Fibroblast of lung (primary cell): ENCODE data around the gene STRBP. TPM values are rescaled to one million over a fixed set of nuclear protein-coding genes. Genes with fewer than 3 reads are reported as not detected.
A peak's percentile ranks its signal among the peaks of the same experiment; 100 is the strongest.

Experiments
- DNase-seq, 2 donors: peaks; one replicate each; pipeline versions ENCODE4 v3.0.0 to v3.0.0-alpha.2; 2010; ENCODE audit warnings: low read depth in 2 of 2
- H2AFZ ChIP-seq: 2 replicates; pipeline ENCODE4 v1.5.1; 2012; ENCODE audit warnings: low read length, control low read depth, inconsistent platforms
- H3K27ac ChIP-seq: 2 replicates; pipeline ENCODE4 v1.5.1; 2011; ENCODE audit warnings: low read length, control low read depth; ENCODE audit not compliant: insufficient read depth
- H3K27me3 ChIP-seq: 2 replicates; pipeline ENCODE4 v1.5.1; 2011; ENCODE audit warnings: mild to moderate bottlenecking, low read length; ENCODE audit not compliant: control insufficient read depth, insufficient read depth
- H3K36me3 ChIP-seq: 2 replicates; pipeline ENCODE4 v1.5.1; 2011; ENCODE audit warnings: low read length; ENCODE audit not compliant: control insufficient read depth, insufficient read depth
- H3K4me1 ChIP-seq: 2 replicates; pipeline ENCODE4 v1.5.1; 2011; ENCODE audit warnings: low read length; ENCODE audit not compliant: control insufficient read depth, insufficient read depth; ENCODE audit errors: extremely low read depth
- H3K4me2 ChIP-seq: 2 replicates; pipeline ENCODE4 v1.5.1; 2011; ENCODE audit warnings: low read length, control low read depth; ENCODE audit not compliant: insufficient read depth; ENCODE audit errors: extremely low read depth
- H3K4me3 ChIP-seq, 4 experiments: fragments of 200-600 bp in 1 of 4; sonication (generic) in 1 of 4; replicated peaks in 1 of 4; 2 replicates each; pipeline ENCODE4 v1.5.1; 2011 to 2016; ENCODE audit warnings: low read length in 4 of 4, low read depth in 3 of 4, mild to moderate bottlenecking in 3 of 4, control low read depth in 2 of 4, inconsistent platforms in 1 of 4, mixed read lengths in 1 of 4; ENCODE audit not compliant: insufficient read depth in 1 of 4; ENCODE audit errors: control extremely low read depth in 1 of 4
- H3K79me2 ChIP-seq: 2 replicates; pipeline ENCODE4 v1.5.1; 2012; ENCODE audit warnings: mild to moderate bottlenecking, low read length, inconsistent platforms; ENCODE audit not compliant: control insufficient read depth, insufficient read depth
- H3K9ac ChIP-seq: 2 replicates; pipeline ENCODE4 v1.5.1; 2011; ENCODE audit warnings: mild to moderate bottlenecking, low read length, control low read depth; ENCODE audit not compliant: insufficient read depth
- H3K9me3 ChIP-seq: 2 replicates; pipeline ENCODE4 v1.5.1; 2012; ENCODE audit warnings: low read depth, low read length; ENCODE audit not compliant: control insufficient read depth, insufficient read depth
- H4K20me1 ChIP-seq: 2 replicates; pipeline ENCODE4 v1.5.1; 2011; ENCODE audit warnings: low read length; ENCODE audit not compliant: control insufficient read depth, insufficient read depth; ENCODE audit errors: extremely low read depth
- EZH2 ChIP-seq: IDR thresholded peaks from 2 replicates; pipeline ENCODE4 v1.5.1; 2012; ENCODE audit warnings: low read length, control low read depth, mild to moderate bottlenecking; ENCODE audit errors: missing control alignments
- polyA plus RNA-seq, 2 donors: library from polyadenylated mRNA; depleted of rRNA in 1 of 2; stranded (reverse) in 1 of 2; unstranded in 1 of 2; fragments of >200 nt; gene quantifications; 2 replicates each; pipeline ENCODE4 v1.2.1, GENCODE V29; 2011 to 2012; ENCODE audit warnings: missing spikeins in 1 of 2
- total RNA-seq: library from RNA; depleted of rRNA; stranded (reverse); fragments of >200 nt; gene quantifications from 2 replicates; pipeline ENCODE4 v1.2.1, GENCODE V29; 2014
- TF ChIP-seq, protein P1 (sequence below), 2 donors: IDR thresholded peaks in 1 of 2; conservative IDR thresholded peaks in 1 of 2; 1 replicate in 1 of 2; 2 replicates in 1 of 2; pipeline ENCODE4 v1.5.1; 2011 to 2012; ENCODE audit warnings: low read length in 2 of 2, control low read depth in 1 of 2, inconsistent platforms in 1 of 2, low read depth in 1 of 2, mild to moderate bottlenecking in 1 of 2

Gene STRBP
- total and polyA plus RNA-seq, 2 donors (not counting 1 experiment from before 2014, with no cell fraction given) = 3.3 to 5.9 TPM

DNA sequence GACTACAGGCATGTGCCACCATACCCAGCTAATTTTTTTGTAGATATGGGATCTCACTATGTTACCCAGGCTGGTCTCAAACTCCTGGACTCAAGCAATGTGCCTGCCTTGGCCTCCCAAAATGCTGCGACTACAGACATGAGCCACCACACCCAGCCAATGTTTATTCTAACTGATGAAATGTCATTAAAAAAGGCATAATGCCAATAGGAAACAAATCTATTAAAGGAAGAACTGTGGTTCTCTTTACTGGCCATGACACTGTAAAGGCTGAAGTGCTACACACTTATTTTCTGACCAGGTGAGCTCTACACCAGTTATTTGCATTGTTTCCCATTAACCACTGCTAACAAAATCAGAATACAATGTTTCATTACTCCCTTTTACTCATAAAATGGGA lies 106.0 kb downstream of the STRBP start:
- TF ChIP-seq EZH2 = no peak
- TF ChIP-seq, protein P1, sequence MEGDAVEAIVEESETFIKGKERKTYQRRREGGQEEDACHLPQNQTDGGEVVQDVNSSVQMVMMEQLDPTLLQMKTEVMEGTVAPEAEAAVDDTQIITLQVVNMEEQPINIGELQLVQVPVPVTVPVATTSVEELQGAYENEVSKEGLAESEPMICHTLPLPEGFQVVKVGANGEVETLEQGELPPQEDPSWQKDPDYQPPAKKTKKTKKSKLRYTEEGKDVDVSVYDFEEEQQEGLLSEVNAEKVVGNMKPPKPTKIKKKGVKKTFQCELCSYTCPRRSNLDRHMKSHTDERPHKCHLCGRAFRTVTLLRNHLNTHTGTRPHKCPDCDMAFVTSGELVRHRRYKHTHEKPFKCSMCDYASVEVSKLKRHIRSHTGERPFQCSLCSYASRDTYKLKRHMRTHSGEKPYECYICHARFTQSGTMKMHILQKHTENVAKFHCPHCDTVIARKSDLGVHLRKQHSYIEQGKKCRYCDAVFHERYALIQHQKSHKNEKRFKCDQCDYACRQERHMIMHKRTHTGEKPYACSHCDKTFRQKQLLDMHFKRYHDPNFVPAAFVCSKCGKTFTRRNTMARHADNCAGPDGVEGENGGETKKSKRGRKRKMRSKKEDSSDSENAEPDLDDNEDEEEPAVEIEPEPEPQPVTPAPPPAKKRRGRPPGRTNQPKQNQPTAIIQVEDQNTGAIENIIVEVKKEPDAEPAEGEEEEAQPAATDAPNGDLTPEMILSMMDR (conservative IDR thresholded peaks at IDR 0.05 in 1 of 2, IDR thresholded peaks at IDR 0.05 in 1 of 2; ENCODE audit: low read depth in 1 of 2, low read length in 2 of 2) = no peak
- no peak overlapping the region for H2AFZ ChIP-seq
- no peaks in the 10 kb centered on the region for H4K20me1 ChIP-seq
- H3K27ac ChIP-seq = no peak overlapping the region
- H3K36me3 ChIP-seq = no peaks in the 10 kb centered on the region
- H3K79me2 ChIP-seq = no peaks in the 10 kb centered on the region
- no peak for DNase-seq
- no peaks in the 10 kb centered on the region for H3K9me3 ChIP-seq
- H3K4me2 ChIP-seq = no peak overlapping the region
- no peak overlapping the region for H3K9ac ChIP-seq
- no peaks in the 10 kb centered on the region for H3K27me3 ChIP-seq
- no peaks in the 10 kb centered on the region for H3K4me1 ChIP-seq
- no peak overlapping the region for H3K4me3 ChIP-seq

- Histone ChIP-seq H3K9ac (no peak overlapping the region), H3K4me2 (no peak overlapping the region), H3K4me3 (no peak overlapping the region), H3K27ac (no peak overlapping the region), H3K4me1 (no peaks in the 10 kb centered on the region), H2AFZ (no peak overlapping the region), H3K36me3 (no peaks in the 10 kb centered on the region), H4K20me1 (no peaks in the 10 kb centered on the region), H3K27me3 (no peaks in the 10 kb centered on the region), H3K9me3 (no peaks in the 10 kb centered on the region), H3K79me2 (no peaks in the 10 kb centered on the region)
- TF ChIP-seq EZH2 = no peak
- TF ChIP-seq, protein P1 (conservative IDR thresholded peaks at IDR 0.05 in 1 of 2, IDR thresholded peaks at IDR 0.05 in 1 of 2; ENCODE audit: low read depth in 1 of 2, low read length in 2 of 2) = no peak
- DNase-seq = peak; percentile 19 to 59
Observed at GRCh38 chr9:123157221-123157620, 111.2 kb downstream of the STRBP start.

GRCh38 chr9:123150708-123151503 lies 117.5 kb downstream of the STRBP start:
- no peaks in the 10 kb centered on the region for H3K9me3 ChIP-seq
- H3K27ac ChIP-seq = no peak overlapping the region
- peak in 1 of 2 donors; percentile 5 for DNase-seq
- no peak overlapping the region for H2AFZ ChIP-seq
- H3K4me3 ChIP-seq = no peak overlapping the region
- H3K4me1 ChIP-seq = no peaks in the 10 kb centered on the region
- H4K20me1 ChIP-seq = no peaks in the 10 kb centered on the region
- no peak overlapping the region for H3K9ac ChIP-seq
- no peak overlapping the region for H3K4me2 ChIP-seq
- H3K79me2 ChIP-seq = no peaks in the 10 kb centered on the region
- no peaks in the 10 kb centered on the region for H3K36me3 ChIP-seq
- no peaks in the 10 kb centered on the region for H3K27me3 ChIP-seq
- TF ChIP-seq, protein P1 (conservative IDR thresholded peaks at IDR 0.05 in 1 of 2, IDR thresholded peaks at IDR 0.05 in 1 of 2; ENCODE audit: low read depth in 1 of 2, low read length in 2 of 2) = no peak
- TF ChIP-seq EZH2 = no peak
